PC-9 (cell line): ENCODE results near the gene CHAD. TPM values are rescaled to one million over a fixed set of nuclear protein-coding genes. Genes with fewer than 3 reads are reported as not detected.

Source experiments
- BruUV-seq: library from RNA; stranded (reverse); fragments of 400-500 nt; replicated peaks from 2 replicates; lab custom pipeline; 2021; lab: Mats Ljungman, UMichigan
- CTCF ChIA-PET: fragments of 300-600 bp; sonication (Branson Sonifier 250); formaldehyde crosslinking; loops from one replicate; lab custom pipeline; 2022; ENCODE audit warnings: antibody characterized with exemption; lab: Charles Lee
- POLR2A ChIA-PET: fragments of 300-600 bp; sonication (Branson Sonifier 250); formaldehyde crosslinking; loops from one replicate; lab custom pipeline; 2022; ENCODE audit warnings: antibody characterized with exemption; ENCODE audit not compliant: unreplicated experiment; lab: Charles Lee
- DNase-seq, 2 experiments: peaks; one replicate each; pipeline versions ENCODE4 v3.0.0 to v3.0.0-alpha.2; 2015 to 2022; ENCODE audit warnings: mixed read lengths in 1 of 2
- H2AFZ ChIP-seq: fragments of 200-600 bp; sonication (generic); 2 replicates; pipeline ENCODE4 v1.8.1; 2017; ENCODE audit warnings: antibody characterized with exemption
- H3F3A ChIP-seq: fragments of 200-600 bp; sonication (generic); 2 replicates; pipeline ENCODE4 v1.8.1; 2017; ENCODE audit warnings: antibody characterized with exemption, mild to moderate bottlenecking, low read depth; ENCODE audit not compliant: insufficient read depth
- H3K27ac ChIP-seq: fragments of 200-600 bp; sonication (generic); 2 replicates; pipeline ENCODE4 v1.6.1; 2016; ENCODE audit warnings: mixed run types
- H3K27me3 ChIP-seq: fragments of 200-600 bp; sonication (generic); 2 replicates; pipeline ENCODE4 v1.6.1; 2016; ENCODE audit warnings: low read depth, mixed run types; ENCODE audit not compliant: insufficient read depth
- H3K36me3 ChIP-seq: fragments of 200-600 bp; sonication (generic); 2 replicates; pipeline ENCODE4 v1.6.1; 2016; ENCODE audit warnings: low read depth, mixed run types
- H3K4me1 ChIP-seq: fragments of 200-600 bp; sonication (generic); replicated peaks from 2 replicates; pipeline ENCODE4 v1.6.1; 2016; ENCODE audit warnings: mixed run types; ENCODE audit not compliant: insufficient read depth
- H3K4me2 ChIP-seq: fragments of 200-600 bp; sonication (generic); 2 replicates; pipeline ENCODE4 v1.6.1; 2017; ENCODE audit warnings: mixed run types
- H3K4me3 ChIP-seq: fragments of 200-600 bp; sonication (generic); 2 replicates; pipeline ENCODE4 v1.6.1; 2016; ENCODE audit warnings: mixed run types
- H3K79me2 ChIP-seq: fragments of 200-600 bp; sonication (generic); 2 replicates; pipeline ENCODE4 v1.6.1; 2017; ENCODE audit warnings: low read depth, mixed run types
- H3K9me2 ChIP-seq: fragments of 200-600 bp; sonication (generic); 2 replicates; pipeline ENCODE4 v1.8.1; 2017; ENCODE audit warnings: mild to moderate bottlenecking; ENCODE audit not compliant: insufficient read depth
- H3K9me3 ChIP-seq: fragments of 200-600 bp; sonication (generic); 2 replicates; pipeline ENCODE4 v1.8.1; 2016; ENCODE audit warnings: low read depth; ENCODE audit not compliant: insufficient read depth
- H4K20me1 ChIP-seq: fragments of 200-600 bp; sonication (generic); 2 replicates; pipeline ENCODE4 v1.8.1; 2017; ENCODE audit not compliant: insufficient read depth
- CTCF ChIP-seq: fragments of 200-600 bp; sonication (generic); conservative IDR thresholded peaks from 2 replicates; pipeline ENCODE4 v1.6.1; 2017; ENCODE audit warnings: mixed run types, antibody characterized with exemption, mild to moderate bottlenecking, moderate library complexity
- EZH2 ChIP-seq: fragments of 200-600 bp; sonication (generic); IDR thresholded peaks from 2 replicates; pipeline ENCODE4 v1.8.0; 2017; ENCODE audit warnings: antibody characterized with exemption, low read depth
- intact Hi-C: fragments of 100-400 bp; cut with micrococcal nuclease; formaldehyde crosslinking; loops from one replicate; pipeline ENCODE4 v1.10.0; 2022; ENCODE audit not compliant: unreplicated experiment
- total RNA-seq: library from RNA; stranded (reverse); gene quantifications from 2 replicates; pipeline ENCODE4 v1.2.3, GENCODE V29; 2021

The CHAD gene
- total RNA-seq, 1 experiment from 2014 or later = not detected

- no peak overlapping the region for H2AFZ ChIP-seq
- TF ChIP-seq EZH2 (no peak), CTCF (no peak)
- peaks cover 34% of the 10 kb centered on the region for H3F3A ChIP-seq
- no peaks in the 10 kb centered on the region for H3K79me2 ChIP-seq
- H3K27ac ChIP-seq = no peak overlapping the region
- CTCF ChIA-PET = no interaction called here
- no TSS peak for BruUV-seq
- intact Hi-C loops = no loop called here
- POLR2A ChIA-PET = no interaction called here
- no peaks in the 10 kb centered on the region for H4K20me1 ChIP-seq
- H3K9me2 ChIP-seq = no peaks in the 10 kb centered on the region
- no peak for DNase-seq
- no peaks in the 10 kb centered on the region for H3K27me3 ChIP-seq
- H3K36me3 ChIP-seq = no peaks in the 10 kb centered on the region
- peaks cover 31% of the 10 kb centered on the region for H3K4me1 ChIP-seq
- H3K4me2 ChIP-seq = no peak overlapping the region
- no peaks in the 10 kb centered on the region for H3K9me3 ChIP-seq
- no peak overlapping the region for H3K4me3 ChIP-seq
Measured at GRCh38 chr17:50514936-50515702, 46.4 kb upstream of the CHAD start.

- peaks cover 35% of the 10 kb centered on the region for H3F3A ChIP-seq
- ChIA-PET POLR2A (no interaction called here), CTCF (no interaction called here)
- H3K9me2 ChIP-seq = no peaks in the 10 kb centered on the region
- no peak overlapping the region for H2AFZ ChIP-seq
- no peak for DNase-seq
- H3K79me2 ChIP-seq = no peaks in the 10 kb centered on the region
- peaks cover 31% of the 10 kb centered on the region for H3K4me1 ChIP-seq
- H3K36me3 ChIP-seq = no peaks in the 10 kb centered on the region
- H4K20me1 ChIP-seq = no peaks in the 10 kb centered on the region
- H3K27ac ChIP-seq = no peak overlapping the region
- H3K4me3 ChIP-seq = no peak overlapping the region
- no TSS peak for BruUV-seq
- TF ChIP-seq EZH2 (no peak), CTCF (no peak)
- H3K9me3 ChIP-seq = no peaks in the 10 kb centered on the region
- intact Hi-C loops = no loop called here
- H3K27me3 ChIP-seq = no peaks in the 10 kb centered on the region
- H3K4me2 ChIP-seq = no peak overlapping the region
Measured at GRCh38 chr17:50514388-50514787, 45.7 kb upstream of the CHAD start.

- BruUV-seq = no TSS peak
Measured at GRCh38 chr17:50513495-50513894, 44.8 kb upstream of the CHAD start.

More at GRCh38 chr17:50513495-50513894, 44.8 kb upstream of the CHAD start:
- TF ChIP-seq CTCF = no peak
- TF ChIP-seq EZH2 = no peak
- Histone ChIP-seq H3K4me1 (peaks cover 27% of the 10 kb centered on the region), H3K27ac (no peak overlapping the region), H4K20me1 (no peaks in the 10 kb centered on the region), H3K79me2 (no peaks in the 10 kb centered on the region), H3K27me3 (no peaks in the 10 kb centered on the region), H3K36me3 (no peaks in the 10 kb centered on the region), H3K4me2 (no peak overlapping the region), H2AFZ (no peak overlapping the region), H3K4me3 (no peak overlapping the region), H3K9me3 (no peaks in the 10 kb centered on the region), H3K9me2 (no peaks in the 10 kb centered on the region), H3F3A (peaks cover 26% of the 10 kb centered on the region)
- POLR2A ChIA-PET = no interaction called here
- CTCF ChIA-PET = no interaction called here
- no peak for DNase-seq
- intact Hi-C loops = no loop called here
